IgD-negative memory B cell (primary cell): ENCODE results near the gene TOR1AIP1. TPM values are rescaled to one million over a fixed set of nuclear protein-coding genes. Genes with fewer than 3 reads are reported as not detected.

ENCODE experiments used
- H3K27ac Mint-ChIP-seq, 3 donors: one replicate each; pipeline ENCODE4 v1.8.0; 2020 to 2022; ENCODE audit warnings: mild to moderate bottlenecking in 3 of 3, mixed read lengths in 3 of 3, moderate library complexity in 1 of 3
- H3K27me3 Mint-ChIP-seq: one replicate; pipeline ENCODE4 v1.8.0; 2021; ENCODE audit warnings: mixed read lengths
- H3K36me3 Mint-ChIP-seq: one replicate; pipeline ENCODE4 v1.8.0; 2020; ENCODE audit warnings: mild to moderate bottlenecking, mixed read lengths
- H3K4me1 Mint-ChIP-seq, 3 donors: one replicate each; pipeline ENCODE4 v1.8.0; 2020 to 2022; ENCODE audit warnings: mixed read lengths in 3 of 3, mild to moderate bottlenecking in 1 of 3
- H3K4me3 Mint-ChIP-seq, 4 donors: one replicate each; pipeline ENCODE4 v1.8.0; 2020 to 2022; ENCODE audit warnings: mild to moderate bottlenecking in 4 of 4, mixed read lengths in 4 of 4, moderate library complexity in 3 of 4
- H3K9me3 Mint-ChIP-seq, 3 donors: one replicate each; pipeline ENCODE4 v1.8.0; 2020 to 2021; ENCODE audit warnings: mixed read lengths in 3 of 3, mild to moderate bottlenecking in 1 of 3
- polyA plus RNA-seq: library from polyadenylated mRNA; unstranded; fragments of 300-500 nt; fragmentation: Illumina TruSeq; gene quantifications from one replicate; pipeline ENCODE4 v1.2.3, GENCODE V29; 2021

TOR1AIP1 gene
- polyA plus RNA-seq, 1 donor from 2014 or later, result 58.3 TPM

GRCh38 chr1:179917601-179918429 lies 35.7 kb downstream of the TOR1AIP1 start:
- Mint-ChIP-seq H3K4me1 (no peaks in the 10 kb centered on the region), H3K4me3 (no peak overlapping the region), H3K27me3 (no peaks in the 10 kb centered on the region), H3K36me3 (peaks cover 8% of the 10 kb centered on the region), H3K27ac (no peak overlapping the region), H3K9me3 (no peaks in the 10 kb centered on the region)

- peaks cover 6% of the 10 kb centered on the region for H3K36me3 Mint-ChIP-seq
- no peak overlapping the region for H3K4me3 Mint-ChIP-seq
- H3K27me3 Mint-ChIP-seq, result no peaks in the 10 kb centered on the region
- H3K4me1 Mint-ChIP-seq, result peaks cover 0 to 1% (median 0%) of the 10 kb centered on the region in 3 donors
- H3K9me3 Mint-ChIP-seq, result no peaks in the 10 kb centered on the region
- H3K27ac Mint-ChIP-seq, result no peak overlapping the region
Observed at GRCh38 chr1:179921472-179921871, 39.4 kb downstream of the TOR1AIP1 start.

GRCh38 chr1:179921981-179922872 lies 40.1 kb downstream of the TOR1AIP1 start:
- no peaks in the 10 kb centered on the region for H3K27me3 Mint-ChIP-seq
- peaks cover 0 to 1% (median 0%) of the 10 kb centered on the region in 3 donors for H3K4me1 Mint-ChIP-seq
- peaks cover 6% of the 10 kb centered on the region for H3K36me3 Mint-ChIP-seq
- H3K9me3 Mint-ChIP-seq, result no peaks in the 10 kb centered on the region
- no peak overlapping the region for H3K27ac Mint-ChIP-seq
- no peak overlapping the region for H3K4me3 Mint-ChIP-seq

- no peak overlapping the region for H3K4me3 Mint-ChIP-seq
- H3K36me3 Mint-ChIP-seq, result peaks cover 6% of the 10 kb centered on the region
- no peak overlapping the region for H3K27ac Mint-ChIP-seq
- H3K4me1 Mint-ChIP-seq, result peaks cover 0 to 1% (median 0%) of the 10 kb centered on the region in 3 donors
- H3K9me3 Mint-ChIP-seq, result no peaks in the 10 kb centered on the region
- no peaks in the 10 kb centered on the region for H3K27me3 Mint-ChIP-seq
Observed at GRCh38 chr1:179923029-179923428, 40.9 kb downstream of the TOR1AIP1 start.

GRCh38 chr1:179924268-179924667 lies 42.2 kb downstream of the TOR1AIP1 start:
- peaks cover 0 to 1% (median 0%) of the 10 kb centered on the region in 3 donors for H3K4me1 Mint-ChIP-seq
- no peak overlapping the region for H3K27ac Mint-ChIP-seq
- H3K4me3 Mint-ChIP-seq, result no peak overlapping the region
- H3K9me3 Mint-ChIP-seq, result no peaks in the 10 kb centered on the region
- H3K36me3 Mint-ChIP-seq, result no peaks in the 10 kb centered on the region
- H3K27me3 Mint-ChIP-seq, result no peaks in the 10 kb centered on the region

GRCh38 chr1:179925302-179925701 lies 43.2 kb downstream of the TOR1AIP1 start:
- no peaks in the 10 kb centered on the region for H3K9me3 Mint-ChIP-seq
- no peaks in the 10 kb centered on the region for H3K27me3 Mint-ChIP-seq
- no peak overlapping the region for H3K4me3 Mint-ChIP-seq
- H3K4me1 Mint-ChIP-seq, result peaks cover 0 to 1% (median 0%) of the 10 kb centered on the region in 3 donors
- no peak overlapping the region for H3K27ac Mint-ChIP-seq
- H3K36me3 Mint-ChIP-seq, result no peaks in the 10 kb centered on the region

- Mint-ChIP-seq H3K4me1 (peaks cover 0 to 1% (median 0%) of the 10 kb centered on the region in 3 donors), H3K27me3 (no peaks in the 10 kb centered on the region), H3K36me3 (no peaks in the 10 kb centered on the region), H3K4me3 (no peak overlapping the region), H3K27ac (no peak overlapping the region), H3K9me3 (no peaks in the 10 kb centered on the region)
Observed at GRCh38 chr1:179925922-179926849, 44.1 kb downstream of the TOR1AIP1 start.

- no peaks in the 10 kb centered on the region for H3K36me3 Mint-ChIP-seq
Observed at GRCh38 chr1:179926850-179927205, 44.7 kb downstream of the TOR1AIP1 start.

GRCh38 chr1:179929955-179930798 lies 48.1 kb downstream of the TOR1AIP1 start:
- Mint-ChIP-seq H3K4me1 (no peaks in the 10 kb centered on the region), H3K4me3 (no peak overlapping the region), H3K27me3 (no peaks in the 10 kb centered on the region), H3K36me3 (no peaks in the 10 kb centered on the region), H3K27ac (no peak overlapping the region), H3K9me3 (no peaks in the 10 kb centered on the region)

More at GRCh38 chr1:179926850-179927205, 44.7 kb downstream of the TOR1AIP1 start:
- H3K9me3 Mint-ChIP-seq, result no peaks in the 10 kb centered on the region
- no peak overlapping the region for H3K4me3 Mint-ChIP-seq
- H3K27ac Mint-ChIP-seq, result no peak overlapping the region
- no peaks in the 10 kb centered on the region for H3K27me3 Mint-ChIP-seq
- H3K4me1 Mint-ChIP-seq, result peaks cover 0 to 1% (median 0%) of the 10 kb centered on the region in 3 donors

GRCh38 chr1:179930867-179931266 lies 48.8 kb downstream of the TOR1AIP1 start:
- Mint-ChIP-seq H3K27ac (no peak overlapping the region), H3K9me3 (no peaks in the 10 kb centered on the region), H3K4me1 (no peaks in the 10 kb centered on the region), H3K36me3 (no peaks in the 10 kb centered on the region), H3K27me3 (no peaks in the 10 kb centered on the region), H3K4me3 (no peak overlapping the region)

- Mint-ChIP-seq H3K9me3 (peaks cover 0 to 2% (median 0%) of the 10 kb centered on the region in 3 donors), H3K4me3 (no peak overlapping the region), H3K4me1 (no peaks in the 10 kb centered on the region), H3K36me3 (no peaks in the 10 kb centered on the region), H3K27ac (no peak overlapping the region), H3K27me3 (no peaks in the 10 kb centered on the region)
Observed at GRCh38 chr1:179933219-179933618, 51.1 kb downstream of the TOR1AIP1 start.

- Mint-ChIP-seq H3K4me1 (no peaks in the 10 kb centered on the region), H3K9me3 (peaks cover 0 to 2% (median 0%) of the 10 kb centered on the region in 3 donors), H3K36me3 (no peaks in the 10 kb centered on the region), H3K27me3 (no peaks in the 10 kb centered on the region), H3K4me3 (no peak overlapping the region), H3K27ac (no peak overlapping the region)
Observed at GRCh38 chr1:179935909-179936496, 53.9 kb downstream of the TOR1AIP1 start.

- Mint-ChIP-seq H3K36me3 (no peaks in the 10 kb centered on the region), H3K4me3 (no peak overlapping the region), H3K27me3 (no peaks in the 10 kb centered on the region), H3K4me1 (no peaks in the 10 kb centered on the region), H3K9me3 (peaks cover 0 to 2% (median 0%) of the 10 kb centered on the region in 3 donors), H3K27ac (no peak overlapping the region)
Observed at GRCh38 chr1:179937668-179938254, 55.7 kb downstream of the TOR1AIP1 start.
